ENCODE data around the gene KCTD2. TPM values are rescaled to one million over a fixed set of nuclear protein-coding genes. Genes with fewer than 3 reads are reported as not detected.

The KCTD2 gene
- total and polyA plus RNA-seq, 9 of the 15 experiments (the other 6 are each of a cell fraction or from before 2014, with no cell fraction given) = 1.7 to 32.9 (median 15.8) TPM

- 0 out of 2 replicates have a peak, but pooled peaks have one; percentile 24 for TF ChIP-seq KLF16 (IDR thresholded peaks at IDR 0.05)
- TF ChIP-seq ZNF124 (CRISPR knock-in tag; IDR thresholded peaks at IDR 0.05) = no peak
- no peak for TF ChIP-seq CREBBP (IDR thresholded peaks at IDR 0.05; ENCODE audit: low read depth, low read length)
- TF ChIP-seq TEAD4 (IDR thresholded peaks at IDR 0.05; ENCODE audit: low read length) = peak; percentile 21; the same call in 1 of the 2 replicates
- no peak for TF ChIP-seq TEAD4 (CRISPR knock-in tag; IDR thresholded peaks at IDR 0.05; ENCODE audit: borderline replicate concordance)
- TF ChIP-seq CTCFL (IDR thresholded peaks at IDR 0.05; ENCODE audit: borderline replicate concordance, insufficient read depth, low read depth, low read length, poor library complexity, severe bottlenecking) = peak; percentile 53
- TF ChIP-seq KDM5B (IDR thresholded peaks at IDR 0.05; ENCODE audit: insufficient replicate concordance, low read depth, low read length) = no peak
- TF ChIP-seq, protein P1, sequence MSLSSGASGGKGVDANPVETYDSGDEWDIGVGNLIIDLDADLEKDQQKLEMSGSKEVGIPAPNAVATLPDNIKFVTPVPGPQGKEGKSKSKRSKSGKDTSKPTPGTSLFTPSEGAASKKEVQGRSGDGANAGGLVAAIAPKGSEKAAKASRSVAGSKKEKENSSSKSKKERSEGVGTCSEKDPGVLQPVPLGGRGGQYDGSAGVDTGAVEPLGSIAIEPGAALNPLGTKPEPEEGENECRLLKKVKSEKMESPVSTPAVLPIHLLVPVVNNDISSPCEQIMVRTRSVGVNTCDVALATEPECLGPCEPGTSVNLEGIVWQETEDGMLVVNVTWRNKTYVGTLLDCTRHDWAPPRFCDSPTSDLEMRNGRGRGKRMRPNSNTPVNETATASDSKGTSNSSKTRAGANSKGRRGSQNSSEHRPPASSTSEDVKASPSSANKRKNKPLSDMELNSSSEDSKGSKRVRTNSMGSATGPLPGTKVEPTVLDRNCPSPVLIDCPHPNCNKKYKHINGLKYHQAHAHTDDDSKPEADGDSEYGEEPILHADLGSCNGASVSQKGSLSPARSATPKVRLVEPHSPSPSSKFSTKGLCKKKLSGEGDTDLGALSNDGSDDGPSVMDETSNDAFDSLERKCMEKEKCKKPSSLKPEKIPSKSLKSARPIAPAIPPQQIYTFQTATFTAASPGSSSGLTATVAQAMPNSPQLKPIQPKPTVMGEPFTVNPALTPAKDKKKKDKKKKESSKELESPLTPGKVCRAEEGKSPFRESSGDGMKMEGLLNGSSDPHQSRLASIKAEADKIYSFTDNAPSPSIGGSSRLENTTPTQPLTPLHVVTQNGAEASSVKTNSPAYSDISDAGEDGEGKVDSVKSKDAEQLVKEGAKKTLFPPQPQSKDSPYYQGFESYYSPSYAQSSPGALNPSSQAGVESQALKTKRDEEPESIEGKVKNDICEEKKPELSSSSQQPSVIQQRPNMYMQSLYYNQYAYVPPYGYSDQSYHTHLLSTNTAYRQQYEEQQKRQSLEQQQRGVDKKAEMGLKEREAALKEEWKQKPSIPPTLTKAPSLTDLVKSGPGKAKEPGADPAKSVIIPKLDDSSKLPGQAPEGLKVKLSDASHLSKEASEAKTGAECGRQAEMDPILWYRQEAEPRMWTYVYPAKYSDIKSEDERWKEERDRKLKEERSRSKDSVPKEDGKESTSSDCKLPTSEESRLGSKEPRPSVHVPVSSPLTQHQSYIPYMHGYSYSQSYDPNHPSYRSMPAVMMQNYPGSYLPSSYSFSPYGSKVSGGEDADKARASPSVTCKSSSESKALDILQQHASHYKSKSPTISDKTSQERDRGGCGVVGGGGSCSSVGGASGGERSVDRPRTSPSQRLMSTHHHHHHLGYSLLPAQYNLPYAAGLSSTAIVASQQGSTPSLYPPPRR (CRISPR knock-in tag; IDR thresholded peaks at IDR 0.05; ENCODE audit: borderline replicate concordance) = no peak
- no peak for TF ChIP-seq ASH1L (IDR thresholded peaks at IDR 0.05; ENCODE audit: borderline replicate concordance, low read depth, partially characterized antibody)
- TF ChIP-seq ZNF77 (CRISPR knock-in tag; IDR thresholded peaks at IDR 0.05) = no peak
- no peak for TF ChIP-seq FOXA1 (IDR thresholded peaks at IDR 0.05; ENCODE audit: borderline replicate concordance)
- TF ChIP-seq STAT5B (CRISPR knock-in tag; IDR thresholded peaks at IDR 0.05) = no peak
- 0 out of 2 replicates have a peak, but pooled peaks have one; percentile 45 for TF ChIP-seq ZNF384 (IDR thresholded peaks at IDR 0.05; ENCODE audit: low read depth, low read length)
- TF ChIP-seq SMARCE1 (IDR thresholded peaks at IDR 0.05) = no peak
- no peak for TF ChIP-seq BDP1 (IDR thresholded peaks at IDR 0.05; ENCODE audit: insufficient read depth, insufficient read length)
- no peak for TF ChIP-seq ZKSCAN8 (CRISPR knock-in tag; IDR thresholded peaks at IDR 0.05)
- no peak for TF ChIP-seq XRCC3 (IDR thresholded peaks at IDR 0.05)
- no peak for TF ChIP-seq NELFE (IDR thresholded peaks at IDR 0.05; ENCODE audit: insufficient read depth, insufficient read length)
- no peak for TF ChIP-seq ZKSCAN3 (CRISPR knock-in tag; IDR thresholded peaks at IDR 0.05)
- peak; percentile 37; the same call in 1 of the 2 replicates for TF ChIP-seq ZNF668 (CRISPR knock-in tag; IDR thresholded peaks at IDR 0.05)
- TF ChIP-seq JUNB (CRISPR knock-in tag; conservative IDR thresholded peaks at IDR 0.05) = no peak
- TF ChIP-seq SRSF3 (IDR thresholded peaks at IDR 0.05; ENCODE audit: insufficient read depth, low read length) = no peak
- no peak for TF ChIP-seq NEUROD1 (IDR thresholded peaks at IDR 0.05; ENCODE audit: borderline replicate concordance, low read depth, low read length, partially characterized antibody)
Observed at GRCh38 chr17:75113798-75114551, 67.0 kb downstream of the KCTD2 start (continued).
